Stimulated activated CD8-positive, alpha-beta memory T cell treated with anti-CD3 and anti-CD28 coated beads, Interleukin-4, amount 100 ng/mL, for 4 hours (primary cell): ENCODE data around the gene TNNI2.
"Not testable (repeated sequence)": the region's sequence is repeated elsewhere in the genome, so short reads cannot be mapped to it uniquely, and the experiment has no call there.

Experiments used
- DNase-seq, 2 donors: peaks; one replicate each; pipeline ENCODE4 v3.0.0-alpha.2; 2020; ENCODE audit warnings: low read depth in 2 of 2, low spot score in 1 of 2

TNNI2 gene

DNA sequence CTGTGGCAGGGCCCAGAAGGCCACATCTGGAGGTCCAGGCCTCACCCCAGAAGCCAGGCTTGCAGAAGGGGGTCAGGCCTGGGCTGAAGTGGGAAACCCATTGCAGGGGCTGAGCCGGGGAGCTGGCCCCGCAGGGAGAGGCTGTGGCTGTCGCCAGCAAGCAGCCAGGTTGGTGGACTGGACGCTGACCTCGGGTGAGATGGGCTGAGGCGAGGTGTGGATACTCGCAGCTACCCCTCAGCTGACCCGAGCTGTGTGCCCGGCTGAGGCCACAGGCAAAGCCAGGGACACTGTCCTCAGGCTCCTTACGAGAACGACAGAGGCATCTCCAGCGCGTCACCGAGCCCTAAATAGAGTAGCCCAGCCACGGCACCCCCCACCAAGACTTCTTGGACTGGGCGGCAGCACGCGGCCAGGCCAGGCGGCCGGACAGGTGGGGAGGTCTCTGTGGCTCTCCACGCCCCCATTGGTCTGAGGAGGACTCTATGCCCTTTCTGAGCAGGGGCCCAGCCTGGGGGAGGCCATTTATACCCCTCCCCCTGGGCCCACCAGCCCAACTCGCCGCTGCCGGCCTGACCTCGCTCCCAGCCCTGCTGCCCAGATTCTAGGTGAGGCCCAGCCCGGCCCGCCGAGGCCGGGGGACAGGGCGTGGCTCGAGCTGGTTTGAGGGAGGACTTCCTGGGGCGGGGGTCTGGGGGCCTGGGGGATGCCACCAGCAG is at the start of gene TNNI2:
TNNI2 (plus strand) TSS at position 556 of the 719 bp plus-strand sequence. CDS start 716 bp downstream, outside the sequence.
- DNase-seq = no peak

- no peak for DNase-seq
These were observed 46.9 kb upstream of the TNNI2 start for GRCh38 chr11:1791912-1792311.

DNA sequence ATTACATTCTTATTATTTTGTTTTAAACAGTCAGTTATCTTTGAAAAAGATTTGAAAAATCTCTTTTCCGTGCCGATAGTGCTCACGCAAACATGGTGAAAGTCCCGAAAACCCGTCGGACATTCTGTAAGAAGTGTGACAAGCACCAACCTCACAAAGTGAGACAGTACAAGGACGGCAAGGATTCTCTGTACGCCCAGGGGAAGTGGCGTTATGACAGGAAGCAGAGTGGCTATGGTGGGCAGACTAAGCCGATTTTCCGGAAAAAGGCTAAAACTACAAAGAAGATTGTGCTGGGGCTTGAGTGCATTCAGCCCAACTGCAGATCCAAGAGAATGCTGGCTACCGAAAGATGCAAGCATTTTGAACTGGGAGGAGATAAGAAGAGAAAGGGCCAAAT is 46.3 kb upstream of the TNNI2 start:
- no peak for DNase-seq

DNA sequence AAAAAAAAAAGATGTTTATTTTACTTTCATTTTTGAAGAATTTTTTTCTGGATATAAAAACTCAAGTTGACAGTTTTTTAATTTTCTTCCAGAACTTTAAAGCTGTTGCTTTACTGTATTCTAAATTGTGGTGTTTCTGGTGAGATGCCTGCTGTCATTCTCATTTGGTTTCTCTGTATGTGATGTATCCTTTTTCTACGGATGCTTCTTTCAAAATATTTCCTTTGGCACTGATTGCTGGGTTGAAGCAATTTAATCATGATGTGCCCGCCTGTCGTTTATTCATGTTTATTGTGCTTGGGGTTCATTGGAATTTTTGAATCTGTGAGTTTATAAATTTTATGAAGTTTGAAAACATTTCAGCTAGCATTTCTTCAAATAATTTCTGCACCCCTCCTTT is 45.7 kb upstream of the TNNI2 start:
- DNase-seq = no peak

- DNase-seq = no peak
These were observed 42.3 kb upstream of the TNNI2 start for GRCh38 chr11:1796413-1797011.

DNA sequence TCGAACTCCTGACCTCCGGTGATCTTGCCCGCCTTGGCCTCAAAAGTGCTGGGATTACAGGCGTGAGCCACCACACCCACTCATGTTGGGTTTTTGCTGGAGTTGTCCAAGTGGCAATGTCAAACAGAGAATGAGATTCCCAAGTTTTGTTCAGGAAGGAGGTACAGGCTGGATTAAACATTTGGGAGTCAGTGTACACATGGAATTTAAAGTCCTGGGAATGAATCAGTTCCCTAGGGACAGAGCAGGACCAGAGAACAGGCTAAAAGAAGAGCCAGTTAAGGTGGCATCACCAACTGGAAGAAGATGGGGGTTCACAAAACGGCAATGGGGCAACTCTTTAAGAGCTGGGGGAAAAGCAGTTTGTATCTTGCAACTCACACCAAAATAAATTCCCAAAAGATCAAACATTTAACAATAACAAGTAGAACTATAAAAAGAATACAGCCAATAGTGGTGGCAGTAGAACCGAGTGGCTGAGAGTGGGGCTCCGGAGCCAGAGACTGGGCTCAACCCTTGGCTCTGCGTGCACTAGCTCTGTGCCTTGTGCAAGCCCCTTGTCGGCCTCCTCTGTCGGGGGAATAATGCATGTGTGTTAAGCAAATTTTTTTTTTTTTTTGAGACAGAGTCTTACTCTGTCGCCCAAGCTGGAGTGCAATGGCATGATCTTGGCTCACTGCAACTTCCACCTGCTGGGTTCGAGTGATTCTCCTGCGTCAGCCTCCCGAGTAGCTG is 41.2 kb upstream of the TNNI2 start:
- DNase-seq = no peak

DNA sequence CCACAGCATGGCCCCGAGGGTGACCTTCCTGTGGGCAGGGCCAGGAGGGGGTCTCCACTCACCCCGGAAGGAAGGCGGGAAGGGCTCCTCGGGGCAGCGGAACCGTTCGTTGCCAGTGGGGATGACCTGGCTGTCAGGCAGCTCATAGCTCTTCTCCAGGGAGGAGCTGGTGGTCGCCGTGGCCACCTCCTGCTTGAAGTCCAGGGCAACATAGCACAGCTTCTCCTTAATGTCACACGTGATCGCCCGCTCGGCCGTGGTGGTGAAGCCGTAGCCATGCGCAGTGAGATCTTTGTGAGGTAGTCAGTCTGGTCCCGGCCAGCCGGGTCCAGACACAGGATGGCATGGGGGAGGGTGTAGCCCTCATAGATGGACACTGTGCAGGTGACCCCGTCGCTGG is 35.5 kb upstream of the TNNI2 start:
- no peak for DNase-seq

DNA sequence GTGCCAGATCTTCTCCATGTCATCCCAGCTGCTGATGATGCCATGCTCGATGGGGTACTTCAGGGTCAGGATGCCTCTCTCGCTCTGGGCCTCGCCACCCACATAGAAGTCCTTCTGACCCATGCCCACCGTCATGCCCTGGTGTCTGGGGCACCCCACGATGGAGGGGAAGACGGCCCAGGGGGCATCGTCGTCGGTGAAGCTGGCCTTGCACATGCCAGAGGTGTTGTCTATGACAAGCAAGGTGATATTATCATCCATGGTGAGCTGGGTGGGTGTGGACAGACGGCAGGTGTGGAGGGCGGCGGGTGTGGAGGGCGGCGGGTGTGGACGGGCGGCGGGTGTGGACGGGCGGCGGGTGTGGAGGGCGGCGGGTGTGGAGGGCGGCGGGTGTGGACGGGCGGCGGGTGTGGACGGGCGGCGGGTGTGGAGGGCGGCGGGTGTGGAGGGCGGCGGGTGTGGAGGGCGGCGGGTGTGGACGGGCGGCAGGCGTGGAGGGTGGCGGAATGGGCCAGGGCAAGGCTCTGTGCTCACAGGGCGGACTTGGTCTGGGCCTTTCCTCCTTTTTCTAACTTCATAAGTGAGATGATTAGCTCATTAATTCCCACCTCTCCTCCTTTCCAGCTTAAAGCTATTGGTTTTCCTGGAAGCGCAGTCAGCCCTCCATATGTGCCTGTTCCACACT is 34.8 kb upstream of the TNNI2 start:
- not testable (repeated sequence) for DNase-seq

DNA sequence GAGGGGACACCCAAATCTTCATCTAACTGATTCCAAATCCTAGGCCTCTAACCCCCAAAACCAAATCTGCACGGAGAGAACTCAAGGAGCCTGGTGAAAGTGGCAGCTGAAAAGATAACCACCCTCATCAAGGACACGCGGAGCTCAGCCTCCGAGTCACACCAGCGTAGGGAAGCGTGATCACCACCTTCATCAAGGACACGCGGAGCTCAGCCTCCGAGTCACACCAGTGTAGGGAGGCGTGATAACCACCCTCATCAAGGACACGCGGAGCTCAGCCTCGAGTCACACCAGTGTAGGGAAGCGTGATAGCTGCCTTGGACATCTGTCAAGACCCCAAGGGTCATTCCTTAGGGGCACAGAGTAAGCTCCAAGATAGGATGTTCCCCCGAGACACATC is 33.3 kb upstream of the TNNI2 start:
- no peak for DNase-seq

DNA sequence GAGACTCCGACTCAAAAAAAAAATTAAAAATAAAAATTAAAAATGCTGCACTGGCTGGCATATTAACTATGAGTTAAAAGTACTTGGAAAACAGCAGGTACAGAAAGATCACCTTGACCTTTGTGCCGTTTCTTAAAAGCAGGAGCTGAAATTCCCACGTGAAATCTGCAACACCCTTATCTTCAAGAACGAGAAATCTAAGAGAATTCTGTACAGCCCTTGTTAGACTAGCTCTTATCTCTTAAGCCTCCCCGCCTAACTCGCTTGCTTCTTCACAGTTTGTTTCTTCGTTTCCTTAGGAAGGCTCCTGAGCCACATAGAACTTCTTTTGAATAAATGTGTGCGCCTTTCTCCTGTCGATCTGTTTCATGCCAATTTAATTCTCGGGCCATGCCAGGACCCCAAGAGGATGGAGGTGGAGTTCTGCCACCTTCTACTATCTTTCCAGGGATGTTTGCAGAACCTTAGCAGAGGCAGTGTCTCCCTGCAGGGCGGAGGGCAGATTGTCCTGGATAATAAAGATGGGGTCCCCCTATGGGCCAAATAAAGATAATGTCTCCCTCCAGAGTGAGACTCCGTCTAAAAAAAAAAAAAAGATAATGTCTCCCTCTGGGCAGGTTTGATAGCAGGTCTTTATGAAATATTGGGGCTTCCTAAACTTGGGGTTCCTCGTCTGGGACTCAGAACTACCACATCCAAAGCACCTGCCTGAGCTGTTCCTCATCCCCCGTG is 31.4 kb upstream of the TNNI2 start:
- no peak for DNase-seq

DNA sequence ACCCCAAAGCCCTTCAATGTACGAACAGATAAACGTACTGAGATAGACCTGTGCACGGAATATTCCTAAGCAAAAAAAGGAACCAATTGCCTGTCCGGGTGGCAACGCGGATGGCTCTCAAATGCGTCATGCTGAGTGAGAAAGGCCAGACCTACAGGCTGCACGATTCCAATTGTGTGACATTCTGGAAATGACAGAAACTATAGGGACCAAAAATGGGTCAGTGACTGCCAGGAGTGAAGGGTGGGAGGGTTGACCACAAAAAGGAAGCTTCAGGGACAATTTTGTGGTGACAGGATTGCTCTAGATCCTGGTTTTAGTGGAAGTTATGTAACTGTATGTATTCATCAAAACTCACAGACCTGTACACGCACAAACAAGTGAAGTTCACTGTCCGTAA is 28.0 kb upstream of the TNNI2 start:
- DNase-seq = no peak

GRCh38 chr11:1812274-1812673 is 26.5 kb upstream of the TNNI2 start:
- no peak for DNase-seq

DNA sequence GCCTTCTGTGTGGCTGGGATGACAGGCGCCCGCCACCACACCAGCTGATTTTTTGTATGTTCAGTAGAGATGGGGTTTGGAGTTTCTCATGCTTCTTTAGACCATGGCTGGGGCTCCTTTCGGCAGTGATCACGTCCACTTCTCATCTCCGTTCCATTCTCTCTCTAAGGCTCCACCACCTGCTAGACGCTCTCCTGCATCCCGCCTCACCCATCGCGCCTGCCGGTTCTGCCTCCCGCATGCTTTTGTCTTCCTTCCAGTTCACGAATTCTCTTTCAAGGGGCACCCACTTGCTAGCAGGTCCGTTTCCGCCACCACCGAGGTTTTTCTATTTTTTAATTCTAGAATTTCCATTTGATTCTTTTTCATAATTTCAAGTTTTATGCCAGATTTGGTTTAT is 26.0 kb upstream of the TNNI2 start:
- DNase-seq = no peak

DNA sequence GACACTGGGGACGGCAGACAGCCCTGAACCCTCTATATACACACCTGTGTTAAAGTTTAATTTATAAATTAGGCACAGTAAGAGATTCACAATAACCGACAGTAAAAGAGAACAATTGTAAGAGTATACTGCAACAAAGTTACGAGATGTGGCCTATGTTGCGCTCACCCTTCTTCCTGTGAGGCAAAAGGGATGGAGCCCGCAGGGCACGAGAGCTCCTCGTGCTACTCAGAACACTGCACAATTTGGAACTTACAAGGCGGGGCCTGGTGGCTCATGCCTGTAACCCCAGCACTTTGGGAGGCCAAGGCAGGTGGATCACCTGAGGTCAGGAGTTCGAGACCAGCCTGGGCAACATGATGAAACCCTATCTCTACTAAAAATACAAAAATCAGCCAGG is 25.4 kb upstream of the TNNI2 start:
- DNase-seq = not testable (repeated sequence)

DNA sequence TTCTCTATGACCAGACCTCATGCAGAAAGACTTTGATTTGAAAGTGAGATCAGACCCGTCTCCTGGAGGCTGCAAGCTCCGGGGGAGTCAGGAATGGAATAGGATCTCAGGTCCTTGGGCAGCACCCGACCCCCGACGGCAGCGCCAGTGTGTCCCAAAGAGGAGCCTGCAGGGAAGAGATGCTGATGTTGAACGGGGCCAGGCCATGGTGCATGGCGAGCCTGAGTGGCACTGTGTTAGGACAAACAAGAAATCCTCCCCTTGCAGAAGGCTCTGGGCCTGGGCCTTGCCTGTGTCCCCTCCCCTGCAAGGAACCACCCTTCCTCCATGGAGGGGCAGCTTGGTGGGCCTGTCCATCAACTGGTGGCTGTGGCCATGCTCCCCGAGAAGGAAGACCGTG is 24.1 kb upstream of the TNNI2 start:
- no peak for DNase-seq

- no peak for DNase-seq
These were observed 23.5 kb upstream of the TNNI2 start for GRCh38 chr11:1815311-1815710.

- DNase-seq = no peak
These were observed 23.0 kb upstream of the TNNI2 start for GRCh38 chr11:1815751-1816150.

GRCh38 chr11:1817000-1817399 is 21.8 kb upstream of the TNNI2 start:
- DNase-seq = no peak

- DNase-seq = no peak
These were observed 21.3 kb upstream of the TNNI2 start for GRCh38 chr11:1817511-1817910.

GRCh38 chr11:1819074-1819473 is 19.7 kb upstream of the TNNI2 start:
- no peak for DNase-seq
